Upper lobe of left lung (tissue), 6 donors: ENCODE measurements around the gene RAB33A. TPM values are rescaled to one million over a fixed set of nuclear protein-coding genes. Genes with fewer than 3 reads are reported as not detected.

Experiments
- ATAC-seq, 2 donors: fragments of 200-7000 bp; cut with Tn5 transposase; one replicate each; pipeline ENCODE4 v1.9.1; 2022; ENCODE audit warnings: mild to moderate bottlenecking in 2 of 2, moderate library complexity in 2 of 2; ENCODE audit not compliant: low FRiP score in 2 of 2
- DNase-seq, 2 donors: peaks; one replicate each; pipeline ENCODE4 v3.0.0-alpha.2; 2019 to 2020
- H3K27ac ChIP-seq, 4 donors: fragments of 200-600 bp; sonication (generic); one replicate each; pipeline ENCODE4 v1.5.1; 2016 to 2019
- H3K27me3 ChIP-seq, 4 donors: fragments of 200-600 bp; sonication (generic); one replicate each; pipeline ENCODE4 v1.5.1; 2017 to 2019
- H3K36me3 ChIP-seq, 4 donors: fragments of 200-600 bp; sonication (generic); one replicate each; pipeline ENCODE4 v1.5.1; 2016 to 2019
- H3K4me1 ChIP-seq, 4 donors: fragments of 200-600 bp; sonication (generic); one replicate each; pipeline ENCODE4 v1.5.1; 2018 to 2019
- H3K4me3 ChIP-seq, 4 donors: fragments of 200-600 bp; sonication (generic); one replicate each; pipeline ENCODE4 v1.5.1; 2017 to 2019; ENCODE audit warnings: mild to moderate bottlenecking in 2 of 4, moderate library complexity in 1 of 4
- H3K9me3 ChIP-seq, 4 donors: fragments of 200-600 bp; sonication (generic); one replicate each; pipeline ENCODE4 v1.5.1; 2018 to 2019
- CTCF ChIP-seq, 6 experiments: fragments of 450-650 bp in 4 of 6; fragments of 200-600 bp in 2 of 6; sonication (generic) in 2 of 6; IDR thresholded peaks; one replicate each; pipeline ENCODE4 v1.5.1; 2016 to 2019; ENCODE audit warnings: antibody characterized with exemption in 6 of 6
- EP300 ChIP-seq, 4 donors: sonication (generic); formaldehyde crosslinking; IDR thresholded peaks; one replicate each; pipeline ENCODE4 v1.5.1; 2017; ENCODE audit warnings: antibody characterized with exemption in 4 of 4, control low read depth in 2 of 4
- POLR2A ChIP-seq, 4 donors: fragments of 450-650 bp; IDR thresholded peaks; one replicate each; pipeline ENCODE4 v1.5.1; 2016 to 2017; ENCODE audit warnings: antibody characterized with exemption in 4 of 4, mild to moderate bottlenecking in 2 of 4
- POLR2AphosphoS5 ChIP-seq, 2 donors: sonication (generic); formaldehyde crosslinking; IDR thresholded peaks; one replicate each; pipeline ENCODE4 v1.5.1; 2017; ENCODE audit warnings: antibody characterized with exemption in 2 of 2
- WGBS, 2 donors: methylation state at CpG; one replicate each; pipeline ENCODE4 v1.1.5; 2017 to 2018; 5-methylcytosine and 5-hydroxymethylcytosine counted together
- total RNA-seq, 6 donors: library from RNA; depleted of rRNA in 4 of 6; stranded (reverse); fragments of >200 nt in 4 of 6; gene quantifications; one replicate each; pipeline versions ENCODE4 v1.1.0 to v1.2.1, GENCODE V29; 2016 to 2021
- donor health status: DM: no; HTN: no; CAD: no; lungs with moderate emphysema.
- donor health status: DM: no; HTN: yes; CAD: no; lungs with severe emphysema.

RAB33A gene
- total RNA-seq, 6 donors from 2014 or later: 0.29 to 1.1 (median 0.75) TPM; not detected in 2

GRCh38 chrX:130174937-130175336 lies 3.2 kb downstream of the RAB33A start:
- H3K27ac ChIP-seq: peak overlapping the region in 2 of 4 donors; percentile 69 to 79
- no peaks in the 10 kb centered on the region for H3K36me3 ChIP-seq
- peaks cover 3 to 15% (median 7%) of the 10 kb centered on the region in 4 donors for H3K4me1 ChIP-seq
- no peak for ATAC-seq
- no peak overlapping the region for H3K4me3 ChIP-seq
- no peaks in the 10 kb centered on the region for H3K9me3 ChIP-seq
- TF ChIP-seq CTCF (IDR thresholded peaks at IDR 0.05) (no peak), EP300 (IDR thresholded peaks at IDR 0.05) (no peak), POLR2AphosphoS5 (IDR thresholded peaks at IDR 0.05) (no peak), POLR2A (IDR thresholded peaks at IDR 0.05) (no peak)
- H3K27me3 ChIP-seq: no peaks in the 10 kb centered on the region
- no peak for DNase-seq
- WGBS, 2 donors: 84 to 100% methylated on average over 2 of the region's 2 CpGs

GRCh38 chrX:130176354-130176776 lies 4.6 kb downstream of the RAB33A start:
- Histone ChIP-seq H3K27me3 (no peaks in the 10 kb centered on the region), H3K9me3 (no peaks in the 10 kb centered on the region), H3K36me3 (no peaks in the 10 kb centered on the region), H3K4me1 (peaks cover 3 to 8% (median 6%) of the 10 kb centered on the region in 4 donors), H3K27ac (no peak overlapping the region), H3K4me3 (no peak overlapping the region)
- DNase-seq: no peak
- TF ChIP-seq POLR2A (IDR thresholded peaks at IDR 0.05) (no peak), EP300 (IDR thresholded peaks at IDR 0.05) (no peak), POLR2AphosphoS5 (IDR thresholded peaks at IDR 0.05) (no peak), CTCF (IDR thresholded peaks at IDR 0.05) (no peak)
- no peak for ATAC-seq

- no peak for ATAC-seq
- no peak for DNase-seq
- Histone ChIP-seq H3K9me3 (no peaks in the 10 kb centered on the region), H3K27me3 (no peaks in the 10 kb centered on the region), H3K4me3 (no peak overlapping the region), H3K27ac (no peak overlapping the region), H3K4me1 (peaks cover 3 to 8% (median 6%) of the 10 kb centered on the region in 4 donors), H3K36me3 (no peaks in the 10 kb centered on the region)
- 73% methylated on average over 4 of the region's 4 CpGs; no CpG with 5 or more reads in 1 of the 2 donors for WGBS, 2 donors
- TF ChIP-seq POLR2A (IDR thresholded peaks at IDR 0.05) (no peak), EP300 (IDR thresholded peaks at IDR 0.05) (no peak), POLR2AphosphoS5 (IDR thresholded peaks at IDR 0.05) (no peak), CTCF (IDR thresholded peaks at IDR 0.05) (no peak)
Observed at GRCh38 chrX:130176942-130177341, 5.2 kb downstream of the RAB33A start.

- no peak for ATAC-seq
- Histone ChIP-seq H3K36me3 (no peaks in the 10 kb centered on the region), H3K4me1 (peaks cover 3 to 5% (median 4%) of the 10 kb centered on the region in 4 donors), H3K27me3 (no peaks in the 10 kb centered on the region), H3K4me3 (no peak overlapping the region), H3K9me3 (no peaks in the 10 kb centered on the region), H3K27ac (no peak overlapping the region)
- WGBS, 2 donors: 66 to 85% methylated on average over 5 of the region's 5 CpGs
- TF ChIP-seq POLR2A (IDR thresholded peaks at IDR 0.05) (no peak), POLR2AphosphoS5 (IDR thresholded peaks at IDR 0.05) (no peak), EP300 (IDR thresholded peaks at IDR 0.05) (no peak), CTCF (IDR thresholded peaks at IDR 0.05) (no peak)
- no peak for DNase-seq
Observed at GRCh38 chrX:130179170-130179569, 7.4 kb downstream of the RAB33A start.

GRCh38 chrX:130179579-130180215 lies 7.9 kb downstream of the RAB33A start:
- Histone ChIP-seq H3K4me1 (peaks cover 0 to under 1% (median 0%) of the 10 kb centered on the region in 4 donors), H3K36me3 (no peaks in the 10 kb centered on the region), H3K27ac (no peak overlapping the region), H3K9me3 (no peaks in the 10 kb centered on the region), H3K4me3 (no peak overlapping the region), H3K27me3 (no peaks in the 10 kb centered on the region)
- ATAC-seq: no peak
- 48 to 51% methylated on average over 6 to 7 of the region's 7 CpGs for WGBS, 2 donors
- TF ChIP-seq EP300 (IDR thresholded peaks at IDR 0.05): no peak
- TF ChIP-seq POLR2A (IDR thresholded peaks at IDR 0.05): no peak
- TF ChIP-seq POLR2AphosphoS5 (IDR thresholded peaks at IDR 0.05): no peak
- TF ChIP-seq CTCF (IDR thresholded peaks at IDR 0.05): no peak
- no peak for DNase-seq
